Nephron progenitor cell (in vitro differentiated cells): ENCODE results near the gene CFAP65.

Experiments
- DNase-seq: peaks from one replicate; pipeline ENCODE4 v3.0.0; 2021
- H3K27ac Mint-ChIP-seq: 2 replicates; pipeline ENCODE4 v1.8.0; 2021; ENCODE audit warnings: mild to moderate bottlenecking, moderate library complexity, mixed read lengths
- H3K27me3 Mint-ChIP-seq: 2 replicates; pipeline ENCODE4 v1.8.0; 2021; ENCODE audit warnings: mild to moderate bottlenecking, low read depth, mixed read lengths; ENCODE audit not compliant: poor library complexity
- H3K36me3 Mint-ChIP-seq: 2 replicates; pipeline ENCODE4 v1.8.0; 2021; ENCODE audit warnings: low read depth, mixed read lengths
- H3K4me1 Mint-ChIP-seq: 2 replicates; pipeline ENCODE4 v1.8.0; 2021; ENCODE audit warnings: mixed read lengths
- H3K4me3 Mint-ChIP-seq: 2 replicates; pipeline ENCODE4 v1.8.0; 2021; ENCODE audit warnings: mild to moderate bottlenecking, moderate library complexity, mixed read lengths
- H3K9me3 Mint-ChIP-seq: 2 replicates; pipeline ENCODE4 v1.8.0; 2021; ENCODE audit warnings: mild to moderate bottlenecking, moderate library complexity, mixed read lengths
- TF ChIP-seq, protein P1 (sequence below): fragments of 200-600 bp; sonication (generic); IDR thresholded peaks from 2 replicates; pipeline ENCODE4 v1.5.0; 2021; ENCODE audit warnings: antibody characterized with exemption

CFAP65 gene

DNA sequence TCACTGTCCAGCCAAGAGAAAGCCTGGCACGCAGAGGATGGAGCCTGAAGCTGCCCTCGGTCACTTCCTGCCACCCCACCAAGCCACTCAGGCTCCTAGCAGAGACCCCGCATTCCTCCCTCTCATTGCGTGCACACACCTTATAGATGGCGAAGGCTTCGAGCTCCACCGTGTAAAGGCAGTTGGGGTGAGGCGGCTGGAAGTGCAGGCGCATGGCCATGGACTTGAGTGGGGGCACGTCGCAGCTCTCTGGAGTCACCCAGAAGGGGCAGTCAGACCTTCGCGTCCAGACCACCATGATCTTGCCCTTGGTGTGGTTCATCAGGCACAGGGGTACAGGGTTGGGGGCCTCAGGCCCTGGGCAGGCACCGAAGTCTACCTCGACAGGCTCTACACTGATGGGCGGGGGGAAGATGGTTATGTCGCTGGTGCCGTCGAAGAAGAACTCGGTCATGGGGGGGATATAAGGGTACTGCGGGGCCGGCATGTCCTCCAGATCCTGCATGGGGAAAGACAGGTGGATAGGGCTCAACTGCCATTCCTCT is 13.7 kb downstream of the CFAP65 start:
- H3K4me3 Mint-ChIP-seq = no peak overlapping the region
- TF ChIP-seq, protein P1, sequence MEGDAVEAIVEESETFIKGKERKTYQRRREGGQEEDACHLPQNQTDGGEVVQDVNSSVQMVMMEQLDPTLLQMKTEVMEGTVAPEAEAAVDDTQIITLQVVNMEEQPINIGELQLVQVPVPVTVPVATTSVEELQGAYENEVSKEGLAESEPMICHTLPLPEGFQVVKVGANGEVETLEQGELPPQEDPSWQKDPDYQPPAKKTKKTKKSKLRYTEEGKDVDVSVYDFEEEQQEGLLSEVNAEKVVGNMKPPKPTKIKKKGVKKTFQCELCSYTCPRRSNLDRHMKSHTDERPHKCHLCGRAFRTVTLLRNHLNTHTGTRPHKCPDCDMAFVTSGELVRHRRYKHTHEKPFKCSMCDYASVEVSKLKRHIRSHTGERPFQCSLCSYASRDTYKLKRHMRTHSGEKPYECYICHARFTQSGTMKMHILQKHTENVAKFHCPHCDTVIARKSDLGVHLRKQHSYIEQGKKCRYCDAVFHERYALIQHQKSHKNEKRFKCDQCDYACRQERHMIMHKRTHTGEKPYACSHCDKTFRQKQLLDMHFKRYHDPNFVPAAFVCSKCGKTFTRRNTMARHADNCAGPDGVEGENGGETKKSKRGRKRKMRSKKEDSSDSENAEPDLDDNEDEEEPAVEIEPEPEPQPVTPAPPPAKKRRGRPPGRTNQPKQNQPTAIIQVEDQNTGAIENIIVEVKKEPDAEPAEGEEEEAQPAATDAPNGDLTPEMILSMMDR = no peak
- H3K27ac Mint-ChIP-seq = no peak overlapping the region
- no peak for DNase-seq
- no peaks in the 10 kb centered on the region for H3K9me3 Mint-ChIP-seq
- no peaks in the 10 kb centered on the region for H3K36me3 Mint-ChIP-seq
- no peaks in the 10 kb centered on the region for H3K4me1 Mint-ChIP-seq
- peaks cover 51% of the 10 kb centered on the region for H3K27me3 Mint-ChIP-seq

DNA sequence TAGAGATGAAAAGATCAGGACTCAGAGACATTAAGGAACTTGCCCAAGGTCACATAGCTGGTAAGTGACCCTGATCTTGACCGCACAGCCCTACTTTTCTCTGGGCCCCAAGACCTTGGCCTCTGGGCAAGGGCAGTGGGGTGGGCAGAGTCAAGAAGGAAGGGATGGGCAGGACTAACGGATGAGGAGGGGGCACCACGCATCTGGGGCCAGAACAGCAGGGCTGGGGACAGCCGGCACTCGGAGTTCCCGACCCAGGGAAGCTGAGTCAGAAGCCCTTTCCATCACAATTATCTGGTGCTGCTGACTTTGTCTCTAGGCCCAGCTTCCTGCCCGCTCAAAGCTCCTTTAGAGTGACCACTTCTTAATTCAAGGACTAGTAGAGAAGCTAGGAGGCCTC is 14.4 kb downstream of the CFAP65 start:
- Mint-ChIP-seq H3K9me3 (no peaks in the 10 kb centered on the region), H3K27me3 (peaks cover 44% of the 10 kb centered on the region), H3K36me3 (no peaks in the 10 kb centered on the region), H3K27ac (no peak overlapping the region), H3K4me3 (no peak overlapping the region), H3K4me1 (no peaks in the 10 kb centered on the region)
- TF ChIP-seq, protein P1 = no peak
- DNase-seq = no peak

DNA sequence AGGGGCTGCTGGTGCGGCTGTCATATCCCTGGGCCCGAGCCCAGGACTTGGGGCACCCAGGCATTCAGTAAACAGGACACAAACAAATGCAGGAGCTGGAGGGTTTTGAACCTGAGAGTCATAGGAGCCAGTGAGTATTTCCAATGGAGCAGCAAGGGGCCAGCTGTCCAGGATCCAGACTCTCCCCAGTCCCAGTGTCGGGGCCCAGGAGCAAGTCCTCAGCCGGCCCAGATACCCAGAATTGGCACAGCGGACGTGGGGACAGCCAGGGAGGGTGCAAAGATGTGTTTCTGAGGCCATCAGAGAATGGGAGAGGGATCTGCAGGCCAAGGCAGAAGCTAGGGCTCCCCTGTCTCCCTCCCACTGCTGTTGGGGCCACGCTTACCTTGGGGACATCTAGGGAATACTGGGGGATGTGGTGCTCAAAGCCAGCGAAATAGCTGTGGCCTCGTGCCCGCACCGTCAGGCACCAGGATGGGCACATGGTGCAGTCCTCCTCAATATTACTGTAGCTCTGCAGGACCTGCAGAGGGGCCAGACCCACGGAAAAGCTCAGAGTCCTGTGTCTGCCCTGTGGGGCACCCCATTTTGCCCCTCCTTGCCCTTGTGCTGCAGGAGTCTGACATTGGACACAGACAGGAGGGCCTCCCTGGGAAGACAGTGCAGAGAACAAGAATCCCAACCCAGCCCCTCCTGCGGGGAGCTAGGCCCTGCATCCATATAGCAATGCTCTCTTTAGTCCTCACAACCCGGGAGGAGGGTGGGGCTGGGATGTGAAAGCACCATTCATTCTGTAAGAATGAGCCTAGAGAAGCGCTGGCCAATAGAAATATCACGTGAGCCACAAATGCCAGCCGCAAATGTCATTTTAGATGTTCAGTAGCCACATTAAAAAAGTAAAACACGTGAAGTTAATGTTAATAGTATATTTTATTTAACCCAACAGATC is 15.4 kb downstream of the CFAP65 start:
- TF ChIP-seq, protein P1 = no peak
- DNase-seq = no peak
- Mint-ChIP-seq H3K27ac (no peak overlapping the region), H3K36me3 (no peaks in the 10 kb centered on the region), H3K4me1 (no peaks in the 10 kb centered on the region), H3K9me3 (no peaks in the 10 kb centered on the region), H3K27me3 (peaks cover 45% of the 10 kb centered on the region), H3K4me3 (no peak overlapping the region)

DNA sequence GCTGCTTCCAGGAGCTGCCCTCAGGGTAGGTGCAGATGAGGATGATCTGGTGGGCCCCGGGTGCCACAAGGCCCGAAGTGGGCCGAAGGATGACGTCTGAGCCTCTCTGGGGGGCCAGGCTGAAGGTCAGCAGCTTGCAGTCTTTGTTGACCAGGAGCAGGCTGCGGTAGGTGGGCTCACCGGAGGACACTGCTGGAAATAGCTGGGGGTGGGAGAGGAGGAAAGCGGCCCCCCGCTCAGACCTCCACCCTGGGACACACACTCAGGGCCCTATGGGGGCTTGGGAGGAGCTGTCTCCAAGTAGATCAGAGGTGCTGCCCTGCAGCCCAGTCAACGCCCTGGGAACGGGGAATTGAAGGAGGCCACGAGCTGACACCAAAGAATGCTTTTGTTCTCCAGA is 17.3 kb downstream of the CFAP65 start:
- Mint-ChIP-seq H3K27me3 (peaks cover 59% of the 10 kb centered on the region), H3K4me1 (no peaks in the 10 kb centered on the region), H3K36me3 (no peaks in the 10 kb centered on the region), H3K9me3 (no peaks in the 10 kb centered on the region), H3K4me3 (no peak overlapping the region), H3K27ac (no peak overlapping the region)
- DNase-seq = no peak
- TF ChIP-seq, protein P1 = no peak

DNA sequence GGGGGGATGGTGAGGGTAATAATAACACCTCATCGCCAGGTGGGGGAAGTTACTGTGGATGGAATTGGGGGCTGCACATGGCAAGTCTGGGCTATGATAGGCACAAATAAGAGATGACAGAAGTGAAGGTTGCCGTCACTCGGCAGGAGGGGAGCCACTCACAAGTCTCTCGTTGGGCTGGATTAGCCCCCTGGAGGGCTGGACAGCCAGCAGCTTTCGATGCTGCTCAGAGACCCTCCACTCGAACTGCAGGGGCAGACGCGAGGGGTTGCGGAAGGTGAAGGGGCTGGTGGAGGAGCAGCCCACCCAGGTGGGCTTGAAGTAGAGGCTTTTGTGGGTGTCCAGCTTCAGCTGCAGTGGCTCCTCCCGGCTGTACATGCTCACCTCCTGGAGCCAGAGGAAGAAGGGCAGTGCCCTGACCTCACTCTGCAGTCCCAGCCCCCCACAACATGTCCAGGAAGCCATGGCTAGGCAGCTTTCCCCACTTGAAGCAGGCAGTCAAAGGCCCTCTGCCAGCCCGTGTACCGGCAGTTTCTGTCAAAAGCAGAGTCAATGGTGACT is 18.2 kb downstream of the CFAP65 start:
- Mint-ChIP-seq H3K4me1 (no peaks in the 10 kb centered on the region), H3K27ac (no peak overlapping the region)

More for the DNA sequence above, 18.2 kb downstream of the CFAP65 start:
- H3K27me3 Mint-ChIP-seq = peaks cover 60% of the 10 kb centered on the region
- no peaks in the 10 kb centered on the region for H3K9me3 Mint-ChIP-seq
- H3K36me3 Mint-ChIP-seq = no peaks in the 10 kb centered on the region
- TF ChIP-seq, protein P1 = no peak
- H3K4me3 Mint-ChIP-seq = no peak overlapping the region
- DNase-seq = no peak
